K562 (cell line): Measurements from ENCODE around the gene KIFAP3. TPM values are rescaled to one million over a fixed set of nuclear protein-coding genes. Genes with fewer than 3 reads are reported as not detected.

Source experiments
- ATAC-seq: fragments of 200-7000 bp; cut with Tn5 transposase; 3 replicates; pipeline ENCODE4 v1.9.1; 2020; ENCODE audit warnings: moderate library complexity
- BruUV-seq: library from RNA; stranded (reverse); fragments of 400-500 nt; replicated peaks from 2 replicates; lab custom pipeline; 2021; lab: Mats Ljungman, UMichigan
- CTCF ChIA-PET: fragments of 300-600 bp; formaldehyde crosslinking; extraction: SDS; loops from one replicate; lab custom pipeline; 2021; ENCODE audit warnings: low intra/inter-chr PET ratio; lab: Yijun Ruan, JAX
- POLR2A ChIA-PET: fragments of 300-600, 350-650 bp; sonication (Branson Sonifier 250); formaldehyde crosslinking; extraction: SDS; loops from one replicate; lab custom pipeline; 2021; ENCODE audit warnings: antibody characterized with exemption, inconsistent platforms; lab: Yijun Ruan, JAX
- DNase-seq, 4 experiments: peaks; one replicate each; pipeline versions ENCODE4 v3.0.0 to v3.0.0-alpha.2; 2011 to 2018; ENCODE audit warnings: low spot score in 3 of 4, mixed read lengths in 3 of 4; ENCODE audit errors: extremely low read depth in 1 of 4
- FAIRE-seq: peaks from 2 replicates; lab custom pipeline; 2011; peaks lifted over from hg19 to GRCh38; lab: Jason Lieb, UNC
- H2AFZ ChIP-seq: 2 replicates; pipeline ENCODE4 v1.6.0; 2011; ENCODE audit warnings: low read depth, low read length, control low read depth, inconsistent platforms
- H3K27ac ChIP-seq: fragments of 200-600 bp; 3 replicates; pipeline ENCODE4 v1.8.0; 2011; ENCODE audit warnings: low read depth, mild to moderate bottlenecking, control low read depth, inconsistent platforms, low read length, moderate library complexity, mixed read lengths; ENCODE audit errors: extremely low read depth
- H3K27me3 ChIP-seq, 2 experiments: fragments of 300-600 bp in 1 of 2; 2 replicates in 1 of 2; 3 replicates in 1 of 2; pipeline versions ENCODE4 v1.6.0 to v1.8.0; 2011; ENCODE audit warnings: inconsistent platforms in 2 of 2, low read length in 2 of 2, mild to moderate bottlenecking in 1 of 2, mixed read lengths in 1 of 2, moderate library complexity in 1 of 2; ENCODE audit not compliant: control insufficient read depth in 2 of 2, insufficient read depth in 2 of 2
- H3K36me3 ChIP-seq: fragments of 300-600 bp; 3 replicates; pipeline ENCODE4 v1.8.0; 2011; ENCODE audit warnings: mild to moderate bottlenecking, low read length, inconsistent platforms; ENCODE audit not compliant: control insufficient read depth, insufficient read depth
- H3K4me1 ChIP-seq, 2 experiments: fragments of 200-600 bp in 1 of 2; replicated peaks in 1 of 2; 2 replicates in 1 of 2; 3 replicates in 1 of 2; pipeline versions ENCODE4 v1.5.1 to v1.8.0; 2011; ENCODE audit warnings: inconsistent platforms in 2 of 2, low read length in 2 of 2, mild to moderate bottlenecking in 1 of 2, mixed read lengths in 1 of 2, moderate library complexity in 1 of 2; ENCODE audit not compliant: control insufficient read depth in 2 of 2, insufficient read depth in 2 of 2
- H3K4me2 ChIP-seq: 2 replicates; pipeline ENCODE4 v1.6.1; 2011; ENCODE audit warnings: low read length, control low read depth, inconsistent platforms, mixed read lengths; ENCODE audit not compliant: insufficient read depth
- H3K4me3 ChIP-seq: fragments of 200-600 bp; sonication (generic), shearing (Covaris generic); 2 replicates; pipeline ENCODE4 v1.5.1; 2016; ENCODE audit warnings: control low read depth, inconsistent platforms
- H3K79me2 ChIP-seq: fragments of 200-600 bp; 3 replicates; pipeline ENCODE4 v1.8.0; 2011; ENCODE audit warnings: low read length, inconsistent platforms; ENCODE audit not compliant: control insufficient read depth, insufficient read depth
- H3K9ac ChIP-seq, 2 experiments: 2 replicates each; pipeline versions ENCODE4 v1.6.0 to v1.6.1; 2011; ENCODE audit warnings: low read depth in 2 of 2, low read length in 2 of 2, control low read depth in 1 of 2, inconsistent platforms in 1 of 2, mild to moderate bottlenecking in 1 of 2, mixed read lengths in 1 of 2; ENCODE audit not compliant: insufficient read depth in 1 of 2
- H3K9me1 ChIP-seq: one replicate; pipeline ENCODE4 v1.6.0; 2011; ENCODE audit warnings: inconsistent platforms, mild to moderate bottlenecking, low read length, moderate library complexity; ENCODE audit not compliant: control insufficient read depth, insufficient read depth
- H3K9me3 ChIP-seq: replicated peaks from 2 replicates; pipeline ENCODE4 v1.5.1; 2011; ENCODE audit warnings: low read depth, low read length, inconsistent platforms; ENCODE audit not compliant: control insufficient read depth, insufficient read depth
- H4K20me1 ChIP-seq: replicated peaks from 2 replicates; pipeline ENCODE4 v1.6.1; 2011; ENCODE audit warnings: low read length, inconsistent platforms, mixed read lengths; ENCODE audit not compliant: control insufficient read depth, insufficient read depth
- C11orf30 ChIP-seq: fragments of 450-650 bp; IDR thresholded peaks from 2 replicates; pipeline ENCODE4 v1.6.1; 2016; ENCODE audit warnings: low read depth, mild to moderate bottlenecking
- MAFF ChIP-seq: IDR thresholded peaks from 2 replicates; pipeline ENCODE4 v1.6.1; 2012; ENCODE audit warnings: low read length, improper control_type of control experiment
- MAFG ChIP-seq: fragments of 450-650 bp; conservative IDR thresholded peaks from 2 replicates; pipeline ENCODE4 v1.6.1; 2016; ENCODE audit warnings: missing genetic modification characterization, missing compliant biosample characterization
- MAFK ChIP-seq: IDR thresholded peaks from 2 replicates; pipeline ENCODE4 v1.6.1; 2011; ENCODE audit warnings: low read length, improper control_type of control experiment
- OTX1 ChIP-seq: fragments of 450-650 bp; formaldehyde crosslinking; IDR thresholded peaks from 2 replicates; pipeline ENCODE4 v1.4.0; 2022; ENCODE audit warnings: mild to moderate bottlenecking
- PRPF4 ChIP-seq: fragments of 200-400 bp; formaldehyde crosslinking; IDR thresholded peaks from one replicate; pipeline ENCODE4 v1.6.1; 2017; ENCODE audit warnings: low read length, low read depth, mild to moderate bottlenecking; ENCODE audit not compliant: insufficient read depth, poor library complexity, severe bottlenecking
- PTRF ChIP-seq: fragments of 450-650 bp; IDR thresholded peaks from 2 replicates; pipeline ENCODE4 v1.6.1; 2016; ENCODE audit warnings: mild to moderate bottlenecking, missing genetic modification characterization, missing compliant biosample characterization
- RBM22 ChIP-seq: fragments of 200-400 bp; formaldehyde crosslinking; IDR thresholded peaks from 2 replicates; pipeline ENCODE4 v1.6.1; 2018; ENCODE audit warnings: low read length, low read depth; ENCODE audit not compliant: poor library complexity, severe bottlenecking
- ZNF316 ChIP-seq: fragments of 450-650 bp; IDR thresholded peaks from 2 replicates; pipeline ENCODE4 v1.6.1; 2016
- ZNF41 ChIP-seq: fragments of 250-450 bp; sonication (Bioruptor Pico); conservative IDR thresholded peaks from 2 replicates; pipeline ENCODE4 v1.4.0; 2020; ENCODE audit warnings: mild to moderate bottlenecking
- WGBS: fragments of 100-300 bp; shearing (Covaris generic); methylation state at CpG from one replicate; pipeline ENCODE4 v1.1.6; 2016; ENCODE audit warnings: low coverage, mixed read lengths; ENCODE audit not compliant: insufficient coverage; ENCODE audit errors: missing lambda C conversion rate; 5-methylcytosine and 5-hydroxymethylcytosine counted together
- in situ Hi-C: fragments of 300-500 bp; cut with MboI; formaldehyde crosslinking; loops from 4 replicates; pipeline ENCODE4 v1.15.0; 2018; ENCODE audit warnings: inconsistent platforms, mixed read lengths
- intact Hi-C: fragments of 100-400 bp; cut with micrococcal nuclease; formaldehyde crosslinking; loops from 2 replicates; pipeline ENCODE4 v1.14.2; 2022
- polyA plus RNA-seq, 8 experiments: library from polyadenylated mRNA; depleted of rRNA in 4 of 8; stranded (reverse) in 5 of 8; unstranded in 3 of 8; fragments of >200 nt; fragmentation: Nextera tagmentation in 2 of 8; fragmentation: Illumina TruSeq in 1 of 8; extraction: Ambion mirVana in 2 of 8; extraction: Trizol in 1 of 8; gene quantifications; 2 replicates each; pipeline versions ENCODE4 v1.2.1 to v1.2.3, GENCODE V29; 2011 to 2014; ENCODE audit warnings: inconsistent platforms in 1 of 8, missing spikeins in 1 of 8
- total RNA-seq, 7 experiments: library from RNA; depleted of rRNA in 6 of 7; stranded (reverse); fragments of >200 nt in 6 of 7; fragmentation: Illumina TruSeq in 2 of 7; extraction: Trizol in 2 of 7; gene quantifications; 2 replicates each; pipeline versions ENCODE4 v1.2.1 to v1.2.3, GENCODE V29; 2011 to 2021; ENCODE audit warnings: low replicate concordance in 1 of 7

The KIFAP3 gene
- total and polyA plus RNA-seq, 9 of the 15 experiments (the other 6 are each of a cell fraction or from before 2014, with no cell fraction given), result 8.8 to 17.5 (median 11.8) TPM

GRCh38 chr1:169885207-169885606 lies 189.3 kb downstream of the KIFAP3 start:
- Histone ChIP-seq H2AFZ (no peak overlapping the region), H3K4me2 (no peak overlapping the region), H3K36me3 (peaks cover 37% of the 10 kb centered on the region; the same call in 2 of the 3 replicates), H4K20me1 (no peaks in the 10 kb centered on the region), H3K79me2 (peaks cover 12% of the 10 kb centered on the region; the same call in 2 of the 3 replicates), H3K4me3 (no peak overlapping the region), H3K9ac (no peak overlapping the region), H3K27ac (no peak overlapping the region), H3K9me3 (no peaks in the 10 kb centered on the region), H3K4me1 (no peaks in the 10 kb centered on the region; a peak in 1 of 5 replicates), H3K27me3 (no peaks in the 10 kb centered on the region), H3K9me1 (no peaks in the 10 kb centered on the region)
- DNase-seq, result no peak
- ChIA-PET CTCF (no interaction called here), POLR2A (interaction anchor here (1.2 to 1.4 kb wide), 2 partner anchors 9 to 41 kb away, joined by 3 to 4 read pairs; partner anchors contain the start of gene SCYL3)
- 85% methylated on average over 2 of the region's 2 CpGs for WGBS
- no peak for FAIRE-seq
- TF ChIP-seq OTX1 (CRISPR knock-in tag) (no peak), MAFG (peak; percentile 47), ZNF316 (peak; percentile 74), MAFK (peak; percentile 5; the same call in 1 of the 2 replicates), ZNF41 (CRISPR knock-in tag) (no peak), C11orf30 (peak; percentile 48; the same call in 1 of the 2 replicates), PRPF4 (no peak), MAFF (peak; percentile 52), RBM22 (no peak), PTRF (no peak)
- BruUV-seq, result no TSS peak
- in situ Hi-C loops, result no loop called here
- ATAC-seq, result no peak
- intact Hi-C loops, result no loop called here
